Neural cell (in vitro differentiated cells): Measurements from ENCODE around the gene COMT. TPM values are rescaled to one million over a fixed set of nuclear protein-coding genes. Genes with fewer than 3 reads are reported as not detected.
A peak's percentile ranks its signal among the peaks of the same experiment; 100 is the strongest.

ENCODE experiments used
- H2AFZ ChIP-seq: fragments of 200-600, 300-800 bp; sonication (generic), shearing (Covaris generic); 2 replicates; pipeline ENCODE4 v1.6.0; 2014; ENCODE audit warnings: low read depth, mild to moderate bottlenecking, antibody characterized with exemption, low read length, moderate library complexity
- H3F3A ChIP-seq: fragments of 200-600 bp; shearing (Covaris generic); 2 replicates; pipeline ENCODE4 v1.6.1; 2016; ENCODE audit warnings: mild to moderate bottlenecking, moderate library complexity, mixed read lengths, antibody characterized with exemption, low read length; ENCODE audit not compliant: insufficient read depth, poor library complexity, severe bottlenecking
- H3K27ac ChIP-seq: fragments of 200-600, 300-800 bp; sonication (generic), shearing (Covaris generic); 2 replicates; pipeline ENCODE4 v1.5.1; 2014; ENCODE audit warnings: mild to moderate bottlenecking, low read length, moderate library complexity
- H3K27me3 ChIP-seq: fragments of 300-800, 200-600 bp; sonication (generic), shearing (Covaris generic); 2 replicates; pipeline ENCODE4 v1.6.0; 2014; ENCODE audit warnings: mild to moderate bottlenecking, low read depth, low read length, moderate library complexity; ENCODE audit not compliant: insufficient read depth
- H3K36me3 ChIP-seq: fragments of 300-800, 200-600 bp; sonication (generic), shearing (Covaris generic); 2 replicates; pipeline ENCODE4 v1.5.1; 2014; ENCODE audit warnings: mild to moderate bottlenecking, antibody characterized with exemption, low read length, moderate library complexity; ENCODE audit not compliant: insufficient read depth
- H3K4me2 ChIP-seq: fragments of 300-800, 200-600 bp; sonication (generic), shearing (Covaris generic); 2 replicates; pipeline ENCODE4 v1.6.0; 2014; ENCODE audit warnings: mild to moderate bottlenecking, low read length
- H3K4me3 ChIP-seq: fragments of 300-800, 200-600 bp; sonication (generic), shearing (Covaris generic); 2 replicates; pipeline ENCODE4 v1.5.1; 2014; ENCODE audit warnings: mild to moderate bottlenecking, low read length, moderate library complexity
- H3K79me2 ChIP-seq: fragments of 200-600 bp; shearing (Covaris generic); replicated peaks from 2 replicates; pipeline ENCODE4 v1.6.0; 2014; ENCODE audit warnings: mild to moderate bottlenecking, low read length, moderate library complexity; ENCODE audit not compliant: insufficient read depth
- H3K9ac ChIP-seq: fragments of 300-800, 200-600 bp; sonication (generic), shearing (Covaris generic); 2 replicates; pipeline ENCODE4 v1.6.1; 2016; ENCODE audit warnings: mild to moderate bottlenecking, low read length, mixed read lengths
- H3K9me2 ChIP-seq: fragments of 200-600 bp; shearing (Covaris generic); 2 replicates; pipeline ENCODE4 v1.6.1; 2016; ENCODE audit warnings: mild to moderate bottlenecking, low read length, mixed read lengths; ENCODE audit not compliant: insufficient read depth
- H3K9me3 ChIP-seq: fragments of 200-600, 300-800 bp; sonication (generic), shearing (Covaris generic); 2 replicates; pipeline ENCODE4 v1.6.1; 2016; ENCODE audit warnings: mild to moderate bottlenecking, mixed run types, low read length, moderate library complexity, mixed read lengths
- H4K20me1 ChIP-seq: fragments of 200-600 bp; shearing (Covaris generic); 2 replicates; pipeline ENCODE4 v1.6.1; 2016; ENCODE audit warnings: mild to moderate bottlenecking, mixed run types; ENCODE audit not compliant: insufficient read depth
- CTCF ChIP-seq: fragments of 450-650 bp; IDR thresholded peaks from 2 replicates; pipeline ENCODE4 v1.5.1; 2014; ENCODE audit warnings: antibody characterized with exemption, mild to moderate bottlenecking, moderate library complexity; ENCODE audit not compliant: poor library complexity, severe bottlenecking
- EP300 ChIP-seq: fragments of 450-650 bp; conservative IDR thresholded peaks from 2 replicates; pipeline ENCODE4 v1.6.1; 2014; ENCODE audit warnings: antibody characterized with exemption, mild to moderate bottlenecking, moderate library complexity; ENCODE audit not compliant: poor library complexity, severe bottlenecking
- EZH2 ChIP-seq: fragments of 200-600, 300-800 bp; shearing (Covaris generic), sonication (generic); IDR thresholded peaks from 2 replicates; pipeline ENCODE4 v1.6.1; 2014; ENCODE audit warnings: antibody characterized with exemption, low read length, borderline replicate concordance, mild to moderate bottlenecking; ENCODE audit not compliant: insufficient read depth, poor library complexity, severe bottlenecking
- MXI1 ChIP-seq: fragments of 450-650 bp; conservative IDR thresholded peaks from 2 replicates; pipeline ENCODE4 v1.6.1; 2014; ENCODE audit warnings: antibody characterized with exemption, mild to moderate bottlenecking; ENCODE audit not compliant: poor library complexity, severe bottlenecking
- POLR2AphosphoS5 ChIP-seq: IDR thresholded peaks from 2 replicates; pipeline ENCODE4 v1.6.1; 2012
- RAD21 ChIP-seq: fragments of 450-650 bp; conservative IDR thresholded peaks from 2 replicates; pipeline ENCODE4 v1.6.1; 2014; ENCODE audit warnings: antibody characterized with exemption, mild to moderate bottlenecking, moderate library complexity
- REST ChIP-seq: IDR thresholded peaks from 2 replicates; pipeline ENCODE4 v1.6.1; 2012; ENCODE audit warnings: borderline replicate concordance
- SMC3 ChIP-seq: fragments of 450-650 bp; conservative IDR thresholded peaks from 2 replicates; pipeline ENCODE4 v1.6.1; 2014; ENCODE audit warnings: antibody characterized with exemption, mild to moderate bottlenecking, moderate library complexity; ENCODE audit not compliant: poor library complexity
- TAF1 ChIP-seq: IDR thresholded peaks from 2 replicates; pipeline ENCODE4 v1.6.1; 2012; ENCODE audit warnings: low read depth
- polyA plus RNA-seq: library from polyadenylated mRNA; depleted of rRNA; stranded (reverse); fragments of >200 nt; gene quantifications from 2 replicates; pipeline ENCODE4 v1.2.3, GENCODE V29; 2014

The COMT gene
- polyA plus RNA-seq, 1 donor from 2014 or later, result 14.2 TPM

GRCh38 chr22:19942157-19943081 is 847 bp downstream of the COMT start:
- H3K9ac ChIP-seq, result peak overlapping the region; percentile 53
- H3K9me2 ChIP-seq, result no peaks in the 10 kb centered on the region
- TF ChIP-seq MXI1, result no peak
- no peak for TF ChIP-seq POLR2AphosphoS5
- no peak for TF ChIP-seq REST
- TF ChIP-seq CTCF, result no peak
- no peak for TF ChIP-seq EP300
- no peaks in the 10 kb centered on the region for H3K36me3 ChIP-seq
- no peak overlapping the region for H2AFZ ChIP-seq
- H3K4me3 ChIP-seq, result peak overlapping the region; percentile 59
- no peaks in the 10 kb centered on the region for H4K20me1 ChIP-seq
- no peaks in the 10 kb centered on the region for H3K27me3 ChIP-seq
- no peaks in the 10 kb centered on the region for H3F3A ChIP-seq
- H3K4me2 ChIP-seq, result no peak overlapping the region
- H3K9me3 ChIP-seq, result no peaks in the 10 kb centered on the region
- no peaks in the 10 kb centered on the region for H3K79me2 ChIP-seq
- no peak overlapping the region for H3K27ac ChIP-seq

GRCh38 chr22:19943082-19944026 is 1.8 kb downstream of the COMT start:
- no peaks in the 10 kb centered on the region for H3K36me3 ChIP-seq
- no peaks in the 10 kb centered on the region for H3K9me2 ChIP-seq
- no peaks in the 10 kb centered on the region for H4K20me1 ChIP-seq
- H3K27me3 ChIP-seq, result no peaks in the 10 kb centered on the region
- no peak overlapping the region for H3K27ac ChIP-seq
- H3K4me2 ChIP-seq, result no peak overlapping the region
- no peak overlapping the region for H3K9ac ChIP-seq
- no peaks in the 10 kb centered on the region for H3K79me2 ChIP-seq
- TF ChIP-seq REST, result no peak
- no peak for TF ChIP-seq RAD21
- TF ChIP-seq TAF1, result no peak
- no peak for TF ChIP-seq MXI1
- no peak for TF ChIP-seq EP300
- TF ChIP-seq SMC3, result no peak
- no peak for TF ChIP-seq EZH2
- no peak for TF ChIP-seq POLR2AphosphoS5
- no peak for TF ChIP-seq CTCF
- no peaks in the 10 kb centered on the region for H3K9me3 ChIP-seq
- H2AFZ ChIP-seq, result no peak overlapping the region
- H3F3A ChIP-seq, result no peaks in the 10 kb centered on the region
- H3K4me3 ChIP-seq, result peak overlapping the region; percentile 59
